NCI-H82 treated with DMSO at 0.1 percent for 48 hours (cell line): ENCODE results near the gene TSGA10IP.

Experiments
- DNase-seq: peaks from one replicate; lab custom pipeline; 2025; ENCODE audit not compliant: unreplicated experiment; lab: John Stamatoyannopoulos, UW

TSGA10IP gene

DNA sequence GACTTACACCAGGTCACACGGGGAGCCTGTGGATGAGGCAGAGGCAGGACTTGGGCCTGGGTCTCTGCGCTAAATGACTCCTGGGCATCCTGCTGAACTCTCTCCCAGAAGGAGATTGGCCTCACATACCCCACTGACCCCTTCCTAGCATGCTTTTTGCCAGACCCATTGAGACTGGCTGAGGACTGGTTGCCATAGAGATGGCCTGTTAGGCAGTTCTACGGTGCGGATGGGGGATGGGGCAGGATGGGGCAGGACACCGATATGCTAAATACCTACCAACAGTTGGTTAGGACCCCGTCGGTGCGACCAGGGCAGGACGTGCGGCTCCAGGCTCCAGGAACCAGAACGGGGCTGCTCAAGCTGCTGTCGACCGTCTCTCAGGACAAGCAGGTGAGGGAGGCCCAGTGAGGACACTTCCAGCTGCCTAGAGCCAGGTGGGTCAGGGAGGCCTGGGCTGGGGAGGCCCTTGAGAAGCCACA lies at the start of gene TSGA10IP:
Gene TSGA10IP (plus strand): TSS at position 51 of the 482 bp plus-strand sequence. CDS start 196 bp downstream, at position 247.
- no peak for DNase-seq

DNA sequence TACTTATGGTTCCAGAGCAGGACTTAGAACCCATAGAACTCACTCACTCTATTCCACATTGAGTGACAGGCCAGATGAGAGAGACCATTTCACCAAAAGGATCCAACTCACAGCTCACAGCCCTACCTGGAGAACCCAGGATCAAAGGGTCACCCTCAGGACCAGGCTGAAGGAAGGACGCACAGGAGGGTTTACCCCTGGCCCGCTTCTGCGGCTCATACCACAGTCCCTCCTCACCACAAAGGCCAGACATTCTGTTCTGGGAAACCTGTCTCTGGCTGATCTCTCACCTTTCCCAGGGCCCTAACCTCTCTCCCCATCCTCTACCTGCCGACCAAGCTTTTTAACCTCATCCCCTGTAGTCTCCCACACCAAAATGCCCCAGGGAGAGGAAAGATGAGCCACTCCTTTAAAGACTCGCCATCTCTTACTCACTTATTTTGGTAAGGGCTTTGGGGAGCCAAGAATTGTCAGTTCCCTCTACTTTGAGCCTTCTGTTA lies 49.7 kb upstream of the TSGA10IP start:
- DNase-seq, result no peak

DNA sequence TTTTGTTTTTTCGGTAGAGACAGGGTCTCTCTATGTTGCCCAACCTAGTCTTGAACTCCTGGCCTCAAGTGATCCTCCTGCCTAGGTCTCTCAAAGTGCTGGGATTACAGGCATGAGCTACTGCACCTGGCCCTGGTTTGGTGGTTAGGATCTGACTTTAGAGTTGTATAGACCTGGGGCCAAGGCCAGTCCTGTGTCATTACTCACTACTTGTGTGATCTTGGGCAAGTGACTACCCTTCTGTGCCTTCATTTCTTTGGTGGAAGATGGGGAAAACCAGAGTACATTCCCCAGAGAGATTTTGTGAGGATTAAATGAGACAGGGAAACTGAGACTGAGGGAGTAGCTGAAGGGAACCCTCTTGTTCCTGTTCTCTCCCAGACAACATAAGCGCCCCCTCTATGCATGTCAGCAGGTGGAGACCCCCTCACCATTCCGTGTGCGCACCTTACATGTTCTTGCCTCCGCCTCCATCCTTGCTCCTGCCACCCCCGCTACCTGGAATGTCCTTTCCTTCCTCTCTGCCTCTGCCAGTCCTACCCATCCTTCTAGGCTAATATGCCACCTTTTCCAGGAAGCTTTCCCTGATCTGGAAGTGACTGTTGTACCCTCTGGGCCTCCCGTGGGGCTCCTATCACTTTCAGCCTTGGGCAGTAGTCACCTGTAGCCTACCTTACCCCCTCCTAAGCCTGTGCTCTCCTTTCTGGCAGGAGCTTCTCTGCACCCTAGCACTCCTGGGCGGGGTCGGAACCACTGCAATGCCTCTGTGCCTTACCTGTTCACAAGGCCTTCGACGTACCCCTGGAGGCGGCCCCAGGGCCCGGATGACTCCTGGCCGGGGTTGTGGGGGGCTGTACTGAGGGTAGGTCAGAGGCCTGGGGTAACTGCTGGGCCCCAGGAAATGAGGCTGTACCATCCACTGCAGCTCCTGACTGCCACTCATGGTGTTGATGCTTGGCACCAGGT lies 49.0 kb upstream of the TSGA10IP start:
- DNase-seq, result no peak

GRCh38 chr11:65897020-65897471 lies 48.2 kb upstream of the TSGA10IP start:
- no peak for DNase-seq

- DNase-seq, result no peak
These were observed 46.5 kb upstream of the TSGA10IP start for GRCh38 chr11:65898656-65899355.

- no peak for DNase-seq
These were observed 45.7 kb upstream of the TSGA10IP start for GRCh38 chr11:65899356-65900124.

- DNase-seq, result no peak
These were observed 45.0 kb upstream of the TSGA10IP start, which contains the start of gene FOSL1 for GRCh38 chr11:65900125-65900898. Gene FOSL1, minus strand, starts transcription at chr11:65900388. Its CDS starts 49 bp downstream, at chr11:65900339.

- no peak for DNase-seq
These were observed 44.4 kb upstream of the TSGA10IP start for GRCh38 chr11:65900899-65901180.

- DNase-seq, result no peak
These were observed 42.2 kb upstream of the TSGA10IP start for GRCh38 chr11:65903068-65903481.

DNA sequence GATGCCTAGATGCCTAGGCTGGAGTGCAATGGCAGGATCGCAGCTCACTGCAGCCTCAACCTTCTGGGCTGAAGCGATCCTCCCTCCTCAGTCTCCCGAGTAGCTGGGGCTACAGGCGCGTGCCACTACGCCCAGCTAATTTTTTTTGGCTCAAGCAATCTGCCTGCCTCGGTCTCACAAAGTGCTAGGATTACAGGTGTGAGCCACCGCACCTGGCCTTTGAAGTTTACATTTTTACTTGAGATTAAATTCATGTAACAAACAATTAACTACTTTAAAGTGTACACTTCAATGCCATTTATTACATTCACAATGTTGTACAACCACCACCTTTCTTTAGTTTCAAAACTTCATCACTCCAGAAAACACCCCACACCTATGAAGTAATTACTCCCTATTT lies 41.6 kb upstream of the TSGA10IP start:
- no peak for DNase-seq

DNA sequence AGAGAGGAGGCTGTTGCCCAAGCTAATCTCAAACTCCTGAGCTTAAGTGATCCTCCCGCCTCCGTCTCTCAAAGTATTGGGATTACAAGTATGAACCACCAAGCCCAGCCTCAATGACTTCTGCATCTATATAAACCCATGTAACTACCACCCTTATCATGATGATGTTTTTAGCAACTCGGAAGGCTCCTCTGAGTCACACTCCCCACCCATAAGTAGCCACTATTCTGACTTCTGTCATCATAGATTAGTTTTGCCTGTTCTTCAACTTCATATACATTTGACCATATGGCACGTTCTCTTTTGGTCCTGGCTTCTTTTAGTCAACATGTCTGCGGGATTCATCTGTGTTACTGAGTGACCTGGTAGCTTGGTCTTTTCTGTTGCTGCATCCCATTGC lies 38.7 kb upstream of the TSGA10IP start:
- no peak for DNase-seq

- DNase-seq, result no peak
These were observed 37.4 kb upstream of the TSGA10IP start for GRCh38 chr11:65907878-65908277.

DNA sequence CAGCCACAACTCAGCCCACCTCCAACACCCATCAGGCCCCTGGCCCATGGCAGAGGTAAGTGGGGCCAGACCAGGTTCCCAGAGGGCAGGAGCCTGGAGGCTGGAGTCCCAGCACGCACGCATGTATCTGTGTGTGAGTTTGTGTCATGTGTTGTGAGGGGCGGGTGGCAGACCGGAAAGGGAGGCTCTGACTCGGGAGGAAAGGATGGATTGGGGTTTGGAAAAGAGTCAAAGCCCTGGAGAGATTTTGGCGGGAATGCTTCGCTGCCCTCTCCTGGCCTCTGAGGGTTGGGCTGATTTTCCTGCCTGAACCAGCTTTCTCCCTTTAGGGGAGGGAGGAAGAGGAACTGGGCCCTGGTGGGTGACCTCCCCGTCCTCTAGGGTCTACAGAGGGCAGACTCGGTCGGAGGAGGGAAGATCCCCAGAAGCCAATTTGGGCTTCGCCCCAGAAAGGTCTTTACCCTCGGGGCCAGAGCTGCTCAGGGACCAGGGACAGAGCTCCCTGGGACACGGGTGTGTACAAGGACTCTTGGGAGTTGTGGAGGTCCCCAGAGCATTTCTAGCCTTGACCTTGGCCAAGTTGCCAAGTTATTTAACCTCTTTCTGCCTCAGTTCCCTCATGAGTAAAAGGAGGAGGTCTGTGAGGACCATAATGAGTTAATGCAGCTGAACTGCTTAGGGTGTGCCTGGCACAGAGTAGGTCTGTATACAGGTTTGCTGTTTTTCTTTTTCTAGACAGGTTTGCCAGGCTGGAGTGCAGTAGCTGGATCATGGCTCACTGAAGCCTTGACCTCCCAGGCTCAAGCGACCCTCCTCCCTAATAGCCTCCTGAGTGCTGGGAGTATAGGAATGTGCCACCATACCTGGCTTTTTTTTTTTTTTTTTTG lies 33.4 kb upstream of the TSGA10IP start:
- DNase-seq, result no peak

DNA sequence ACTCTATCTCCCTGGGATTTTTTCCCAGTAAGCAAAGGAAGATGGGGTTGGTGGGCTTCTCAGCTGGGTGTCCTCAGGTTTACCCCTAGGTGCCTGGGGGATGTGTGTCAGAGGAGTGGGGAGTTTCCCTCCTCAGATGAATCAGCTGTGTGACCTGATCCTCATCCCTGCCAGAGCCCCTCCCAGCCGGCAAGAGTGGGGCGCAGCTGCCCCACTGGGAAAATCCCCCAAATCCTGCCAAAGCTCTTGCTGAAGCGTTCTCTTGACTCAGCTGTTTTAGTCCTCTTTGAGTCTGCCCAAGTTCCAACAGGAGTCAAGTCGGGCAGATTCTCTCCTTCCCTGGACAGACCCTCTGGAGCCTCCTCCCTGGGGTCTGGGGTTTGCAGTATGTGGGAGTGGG lies 32.4 kb upstream of the TSGA10IP start:
- no peak for DNase-seq

DNA sequence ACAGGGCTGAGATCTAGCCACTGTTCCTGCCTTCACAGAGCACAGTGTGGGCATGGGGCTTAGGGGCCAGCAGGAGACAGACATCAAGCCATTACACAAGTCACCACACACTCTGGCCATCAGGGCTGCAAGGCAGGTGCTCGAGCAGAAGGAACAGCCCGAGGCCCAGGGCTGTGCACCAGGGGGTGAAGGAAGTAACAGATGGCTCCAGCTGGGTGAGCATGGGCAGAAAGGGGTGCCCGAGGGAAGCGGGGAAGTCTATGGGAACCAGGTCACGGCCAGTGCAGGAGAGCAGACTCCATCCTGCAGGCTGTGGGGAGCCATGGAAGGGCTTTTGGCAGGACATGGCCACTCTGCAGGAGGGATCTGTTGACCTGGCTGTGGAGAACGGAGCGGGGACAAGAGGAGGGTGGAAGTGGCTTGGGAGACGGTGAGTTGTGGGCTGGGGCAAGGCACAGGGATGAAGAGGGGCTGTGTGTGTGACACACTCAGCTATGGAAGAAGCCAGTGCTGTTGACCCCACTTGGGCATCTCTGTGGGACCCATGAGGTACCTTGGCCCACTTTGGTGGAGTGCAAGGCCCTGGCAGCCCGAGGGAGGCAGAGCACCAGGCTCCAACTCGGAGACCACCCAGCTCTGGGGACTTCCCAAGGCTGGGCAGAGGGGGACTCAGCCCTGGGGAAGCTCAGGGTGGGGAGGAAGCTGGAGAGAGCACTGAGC lies 30.0 kb upstream of the TSGA10IP start:
- DNase-seq, result no peak

DNA sequence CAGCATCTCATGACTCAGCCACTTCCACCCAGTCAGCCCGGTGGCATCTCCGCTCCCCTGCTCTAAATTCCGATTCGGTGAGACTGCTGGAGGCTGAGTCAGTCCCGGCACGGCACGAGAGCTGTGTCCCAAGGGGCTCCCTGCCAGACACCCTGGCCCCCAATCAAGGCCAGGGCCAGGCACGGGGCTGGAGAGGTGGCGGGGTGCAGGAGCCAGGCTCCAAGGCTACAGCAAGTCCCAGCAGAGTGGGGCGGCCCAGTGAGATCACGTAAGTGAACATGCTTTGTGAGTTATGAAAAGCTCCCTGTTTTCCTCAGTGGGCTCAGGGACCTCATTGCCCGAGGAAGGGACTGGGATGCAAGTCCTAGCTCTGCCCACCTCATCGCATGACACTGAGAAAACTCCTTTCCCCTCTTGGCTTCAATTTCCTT lies 29.4 kb upstream of the TSGA10IP start:
- no peak for DNase-seq

DNA sequence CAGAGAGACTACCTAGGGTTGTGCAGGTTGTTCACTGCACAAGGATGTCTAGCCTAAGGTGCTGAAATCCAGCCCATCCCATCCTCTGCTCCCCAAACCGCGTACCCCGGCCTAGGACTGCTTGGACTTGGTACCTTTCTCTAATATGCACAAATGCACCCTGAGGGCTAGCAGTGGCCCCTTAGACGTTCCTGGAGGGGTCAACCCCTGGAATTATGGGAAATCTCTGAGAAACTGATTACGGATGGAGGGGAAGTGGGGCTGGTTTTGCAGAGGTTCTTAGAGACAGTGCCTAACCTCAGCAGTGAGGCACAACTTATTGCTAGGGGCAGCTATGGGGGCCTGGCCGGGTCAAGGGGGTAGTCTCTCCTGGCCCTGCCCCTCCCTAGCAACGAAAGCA lies 28.9 kb upstream of the TSGA10IP start:
- no peak for DNase-seq

GRCh38 chr11:65917077-65917433 lies 28.2 kb upstream of the TSGA10IP start:
- no peak for DNase-seq
